HepG2 (cell line): ENCODE measurements around the gene NUDT3. TPM values are rescaled to one million over a fixed set of nuclear protein-coding genes. Genes with fewer than 3 reads are reported as not detected.

Experiments used
- CAMTA2 ChIP-seq: sonication (generic); formaldehyde crosslinking; IDR thresholded peaks from 2 replicates; pipeline ENCODE4 v1.4.0; 2020; ENCODE audit warnings: mild to moderate bottlenecking, missing genetic modification reagents, borderline replicate concordance
- ETV6 ChIP-seq: sonication (generic); formaldehyde crosslinking; conservative IDR thresholded peaks from 2 replicates; pipeline ENCODE4 v1.4.0; 2020; ENCODE audit warnings: missing genetic modification reagents
- HDAC6 ChIP-seq: fragments of 200-600 bp; sonication (generic); IDR thresholded peaks from 2 replicates; pipeline ENCODE4 v1.7.0; 2017; ENCODE audit warnings: mild to moderate bottlenecking, antibody characterized with exemption, low read length, low read depth
- MAFG ChIP-seq: sonication (generic); formaldehyde crosslinking; IDR thresholded peaks from 2 replicates; pipeline ENCODE4 v1.5.1; 2020; ENCODE audit warnings: mild to moderate bottlenecking, missing genetic modification reagents
- MEF2D ChIP-seq: sonication (generic); formaldehyde crosslinking; IDR thresholded peaks from 2 replicates; pipeline ENCODE4 v1.5.1; 2020; ENCODE audit warnings: mild to moderate bottlenecking, missing genetic modification reagents
- NRL ChIP-seq: sonication (generic); formaldehyde crosslinking; IDR thresholded peaks from 2 replicates; pipeline ENCODE4 v1.5.0; 2020; ENCODE audit warnings: missing genetic modification reagents, mild to moderate bottlenecking, moderate library complexity, borderline replicate concordance
- SOX6 ChIP-seq, 2 experiments: fragments of 450-650 bp in 1 of 2; sonication (generic) in 1 of 2; formaldehyde crosslinking in 1 of 2; IDR thresholded peaks; 2 replicates each; pipeline versions ENCODE4 v1.4.0 to v1.6.1; 2017 to 2020; ENCODE audit warnings: antibody characterized with exemption in 1 of 2, mild to moderate bottlenecking in 1 of 2, missing genetic modification reagents in 1 of 2
- SP1 ChIP-seq, 2 experiments: fragments of 450-650 bp in 1 of 2; sonication (generic) in 1 of 2; formaldehyde crosslinking in 1 of 2; IDR thresholded peaks; 2 replicates each; pipeline versions ENCODE4 v1.4.0 to v1.6.1; 2016 to 2020; ENCODE audit warnings: missing genetic modification reagents in 1 of 2
- TRIM24 ChIP-seq: sonication (generic); formaldehyde crosslinking; IDR thresholded peaks from 2 replicates; pipeline ENCODE4 v1.8.0; 2022; ENCODE audit warnings: mild to moderate bottlenecking, missing genetic modification reagents
- TSC22D2 ChIP-seq: sonication (generic); formaldehyde crosslinking; IDR thresholded peaks from 2 replicates; pipeline ENCODE4 v1.5.1; 2020; ENCODE audit warnings: missing genetic modification reagents, mild to moderate bottlenecking, borderline replicate concordance
- ZBTB42 ChIP-seq: sonication (generic); formaldehyde crosslinking; IDR thresholded peaks from 2 replicates; pipeline ENCODE4 v1.5.0; 2020; ENCODE audit warnings: mild to moderate bottlenecking, missing genetic modification reagents
- ZBTB7A ChIP-seq: sonication (generic); formaldehyde crosslinking; IDR thresholded peaks from 2 replicates; pipeline ENCODE4 v1.8.0; 2022; ENCODE audit warnings: mild to moderate bottlenecking, missing genetic modification reagents
- ZNF101 ChIP-seq: sonication (generic); formaldehyde crosslinking; IDR thresholded peaks from 2 replicates; pipeline ENCODE4 v1.4.0; 2020; ENCODE audit warnings: mild to moderate bottlenecking, low read depth, missing genetic modification reagents, borderline replicate concordance
- ZNF143 ChIP-seq: sonication (generic); formaldehyde crosslinking; IDR thresholded peaks from 2 replicates; pipeline ENCODE4 v1.4.0; 2020; ENCODE audit warnings: missing genetic modification reagents
- ZNF235 ChIP-seq: sonication (generic); formaldehyde crosslinking; IDR thresholded peaks from 2 replicates; pipeline ENCODE4 v1.8.1; 2023; ENCODE audit warnings: mild to moderate bottlenecking, missing genetic modification reagents, borderline replicate concordance
- ZNF468 ChIP-seq: sonication (generic); formaldehyde crosslinking; IDR thresholded peaks from 2 replicates; pipeline ENCODE4 v1.8.0; 2022; ENCODE audit warnings: mild to moderate bottlenecking, moderate library complexity, missing genetic modification reagents
- ZNF496 ChIP-seq: sonication (generic); formaldehyde crosslinking; IDR thresholded peaks from 2 replicates; pipeline ENCODE4 v1.8.1; 2023; ENCODE audit warnings: mild to moderate bottlenecking, moderate library complexity, missing genetic modification reagents; ENCODE audit not compliant: insufficient replicate concordance
- ZNF75D ChIP-seq: sonication (generic); formaldehyde crosslinking; IDR thresholded peaks from 2 replicates; pipeline ENCODE4 v1.8.1; 2023; ENCODE audit warnings: missing genetic modification reagents, mild to moderate bottlenecking, borderline replicate concordance
- ZNF790 ChIP-seq: sonication (generic); formaldehyde crosslinking; IDR thresholded peaks from 2 replicates; pipeline ENCODE4 v1.8.0; 2022; ENCODE audit warnings: missing genetic modification reagents, mild to moderate bottlenecking, borderline replicate concordance
- polyA plus RNA-seq, 8 experiments: library from polyadenylated mRNA; depleted of rRNA in 3 of 8; stranded (reverse) in 7 of 8; unstranded in 1 of 8; fragments of >200 nt; fragmentation: Illumina TruSeq in 4 of 8; extraction: Trizol in 4 of 8; gene quantifications; 2 replicates each; pipeline versions ENCODE4 v1.2.1 to v1.2.3, GENCODE V29; 2011 to 2016; ENCODE audit warnings: low read depth in 4 of 8, missing spikeins in 1 of 8, mixed read lengths in 1 of 8; ENCODE audit not compliant: insufficient read depth in 1 of 8
- total RNA-seq, 5 experiments: library from RNA; depleted of rRNA; stranded (reverse); fragments of >200 nt; fragmentation: Illumina TruSeq; extraction: Trizol; gene quantifications; 2 replicates each; pipeline ENCODE4 v1.2.3, GENCODE V29; 2016; ENCODE audit warnings: low read depth in 1 of 5
- TF ChIP-seq, protein P1 (sequence below): sonication (generic); formaldehyde crosslinking; IDR thresholded peaks from 2 replicates; pipeline ENCODE4 v1.4.0; 2020; ENCODE audit warnings: low read depth, mild to moderate bottlenecking, missing genetic modification reagents
- TF ChIP-seq, protein P2 (sequence below), 2 experiments: IDR thresholded peaks; 2 replicates each; pipeline ENCODE4 v1.6.1; 2011 to 2012; ENCODE audit warnings: low read length in 2 of 2, borderline replicate concordance in 1 of 2, low read depth in 1 of 2, mild to moderate bottlenecking in 1 of 2, moderate library complexity in 1 of 2
- TF ChIP-seq, protein P3 (sequence below): sonication (generic); formaldehyde crosslinking; IDR thresholded peaks from 2 replicates; pipeline ENCODE4 v1.5.1; 2020; ENCODE audit warnings: mild to moderate bottlenecking, missing genetic modification reagents, borderline replicate concordance

The NUDT3 gene
- total and polyA plus RNA-seq, 2 of the 13 experiments (the other 11 are each of a cell fraction or from before 2014, with no cell fraction given), result 20.2 to 20.6 TPM

DNA sequence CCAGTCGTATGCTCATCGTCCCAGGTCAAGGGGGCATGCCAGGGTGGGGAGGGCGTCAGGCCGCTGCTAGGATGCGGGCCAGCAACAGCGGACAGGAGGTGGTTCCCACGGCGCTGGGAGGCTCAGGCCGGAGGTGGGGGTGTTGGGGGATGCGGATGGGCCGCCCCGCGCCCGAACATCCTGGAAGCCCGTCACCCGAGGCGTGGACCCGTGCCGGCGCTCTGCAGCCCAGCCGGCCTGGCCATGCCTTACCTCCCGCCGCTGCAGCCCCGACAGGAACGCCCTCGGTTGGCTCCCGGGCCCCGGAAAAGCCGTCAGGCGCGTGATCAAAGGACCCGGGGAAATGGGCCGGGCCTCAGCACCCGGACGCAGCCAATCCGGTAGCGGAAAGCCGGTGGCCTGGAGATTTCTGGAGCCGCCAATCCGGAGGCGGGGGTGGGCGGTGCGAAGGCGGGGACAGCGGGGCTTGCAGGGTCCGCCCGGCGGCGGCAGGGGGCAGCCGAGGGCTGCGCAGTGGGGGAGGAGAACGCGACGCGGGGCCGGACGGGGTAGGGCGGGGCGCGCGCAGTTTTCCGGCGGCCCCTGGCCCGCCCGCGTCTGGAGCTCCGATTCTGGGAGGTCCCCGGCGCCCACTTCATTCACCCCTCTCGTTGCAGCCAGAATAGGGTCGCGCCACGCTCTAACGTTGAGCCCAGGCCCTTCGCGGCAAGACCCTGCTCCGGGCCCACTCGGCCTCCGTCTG, 143.6 kb downstream of the NUDT3 start, which contains the start of gene SMIM29 (continued):
- peak; percentile 72; the same call in 1 of the 2 replicates for TF ChIP-seq ZNF468 (CRISPR knock-in tag)
- TF ChIP-seq ZBTB7A, result peak; percentile 78; the same call in 1 of the 2 replicates
- peak; percentile 37; the same call in 1 of the 2 replicates for TF ChIP-seq NRL (CRISPR knock-in tag)
- TF ChIP-seq, protein P1, sequence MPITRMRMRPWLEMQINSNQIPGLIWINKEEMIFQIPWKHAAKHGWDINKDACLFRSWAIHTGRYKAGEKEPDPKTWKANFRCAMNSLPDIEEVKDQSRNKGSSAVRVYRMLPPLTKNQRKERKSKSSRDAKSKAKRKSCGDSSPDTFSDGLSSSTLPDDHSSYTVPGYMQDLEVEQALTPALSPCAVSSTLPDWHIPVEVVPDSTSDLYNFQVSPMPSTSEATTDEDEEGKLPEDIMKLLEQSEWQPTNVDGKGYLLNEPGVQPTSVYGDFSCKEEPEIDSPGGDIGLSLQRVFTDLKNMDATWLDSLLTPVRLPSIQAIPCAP (CRISPR knock-in tag), result no peak
- TF ChIP-seq HDAC6, result no peak
- TF ChIP-seq CAMTA2 (CRISPR knock-in tag), result no peak
- TF ChIP-seq MEF2D, result peak; percentile 46; the same call in 1 of the 2 replicates
- TF ChIP-seq ZNF235 (CRISPR knock-in tag), result peak; percentile 15; the same call in 1 of the 2 replicates
- TF ChIP-seq ZNF143 (CRISPR knock-in tag), result no peak
- no peak for TF ChIP-seq SOX6 (IDR thresholded peaks at IDR 0.05)
- TF ChIP-seq SOX6 (CRISPR knock-in tag; IDR thresholded peaks at IDR 0.05), result no peak; the same call in 1 of the 2 replicates
- TF ChIP-seq MAFG (CRISPR knock-in tag), result no peak
- no peak for TF ChIP-seq ZNF101 (CRISPR knock-in tag)
- TF ChIP-seq TSC22D2 (CRISPR knock-in tag), result no peak
- TF ChIP-seq, protein P2, sequence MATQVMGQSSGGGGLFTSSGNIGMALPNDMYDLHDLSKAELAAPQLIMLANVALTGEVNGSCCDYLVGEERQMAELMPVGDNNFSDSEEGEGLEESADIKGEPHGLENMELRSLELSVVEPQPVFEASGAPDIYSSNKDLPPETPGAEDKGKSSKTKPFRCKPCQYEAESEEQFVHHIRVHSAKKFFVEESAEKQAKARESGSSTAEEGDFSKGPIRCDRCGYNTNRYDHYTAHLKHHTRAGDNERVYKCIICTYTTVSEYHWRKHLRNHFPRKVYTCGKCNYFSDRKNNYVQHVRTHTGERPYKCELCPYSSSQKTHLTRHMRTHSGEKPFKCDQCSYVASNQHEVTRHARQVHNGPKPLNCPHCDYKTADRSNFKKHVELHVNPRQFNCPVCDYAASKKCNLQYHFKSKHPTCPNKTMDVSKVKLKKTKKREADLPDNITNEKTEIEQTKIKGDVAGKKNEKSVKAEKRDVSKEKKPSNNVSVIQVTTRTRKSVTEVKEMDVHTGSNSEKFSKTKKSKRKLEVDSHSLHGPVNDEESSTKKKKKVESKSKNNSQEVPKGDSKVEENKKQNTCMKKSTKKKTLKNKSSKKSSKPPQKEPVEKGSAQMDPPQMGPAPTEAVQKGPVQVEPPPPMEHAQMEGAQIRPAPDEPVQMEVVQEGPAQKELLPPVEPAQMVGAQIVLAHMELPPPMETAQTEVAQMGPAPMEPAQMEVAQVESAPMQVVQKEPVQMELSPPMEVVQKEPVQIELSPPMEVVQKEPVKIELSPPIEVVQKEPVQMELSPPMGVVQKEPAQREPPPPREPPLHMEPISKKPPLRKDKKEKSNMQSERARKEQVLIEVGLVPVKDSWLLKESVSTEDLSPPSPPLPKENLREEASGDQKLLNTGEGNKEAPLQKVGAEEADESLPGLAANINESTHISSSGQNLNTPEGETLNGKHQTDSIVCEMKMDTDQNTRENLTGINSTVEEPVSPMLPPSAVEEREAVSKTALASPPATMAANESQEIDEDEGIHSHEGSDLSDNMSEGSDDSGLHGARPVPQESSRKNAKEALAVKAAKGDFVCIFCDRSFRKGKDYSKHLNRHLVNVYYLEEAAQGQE (IDR thresholded peaks at IDR 0.05; ENCODE audit: borderline replicate concordance in 1 of 2, low read depth in 1 of 2, low read length in 2 of 2), result no peak
- TF ChIP-seq, protein P3, sequence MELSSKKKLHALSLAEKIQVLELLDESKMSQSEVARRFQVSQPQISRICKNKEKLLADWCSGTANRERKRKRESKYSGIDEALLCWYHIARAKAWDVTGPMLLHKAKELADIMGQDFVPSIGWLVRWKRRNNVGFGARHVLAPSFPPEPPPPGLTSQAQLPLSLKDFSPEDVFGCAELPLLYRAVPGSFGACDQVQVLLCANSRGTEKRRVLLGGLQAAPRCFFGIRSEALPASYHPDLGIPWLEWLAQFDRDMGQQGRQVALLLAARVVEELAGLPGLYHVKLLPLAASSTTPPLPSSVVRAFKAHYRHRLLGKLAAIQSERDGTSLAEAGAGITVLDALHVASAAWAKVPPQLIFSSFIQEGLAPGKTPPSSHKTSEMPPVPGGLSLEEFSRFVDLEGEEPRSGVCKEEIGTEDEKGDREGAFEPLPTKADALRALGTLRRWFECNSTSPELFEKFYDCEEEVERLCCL (CRISPR knock-in tag), result no peak
- TF ChIP-seq ZNF496 (CRISPR knock-in tag), result no peak
- TF ChIP-seq TRIM24 (CRISPR knock-in tag), result no peak
- TF ChIP-seq SP1 (IDR thresholded peaks at IDR 0.05), result no peak
- TF ChIP-seq SP1 (CRISPR knock-in tag; IDR thresholded peaks at IDR 0.05), result peak; percentile 54; the same call in 1 of the 2 replicates
- TF ChIP-seq ZBTB42 (CRISPR knock-in tag), result peak; percentile 17; the same call in 1 of the 2 replicates
- no peak for TF ChIP-seq ZNF75D (CRISPR knock-in tag)
- TF ChIP-seq ETV6 (CRISPR knock-in tag), result no peak; the same call in 1 of the 2 replicates
- TF ChIP-seq ZNF790 (CRISPR knock-in tag), result no peak
